CMK (cell line): ENCODE results near the gene WIPF3.

ENCODE experiments used
- DNase-seq: peaks from one replicate; pipeline ENCODE4 v3.0.0-alpha.2; 2010; ENCODE audit warnings: low read depth

Gene WIPF3

GRCh38 chr7:29847916-29848315 is 41.6 kb downstream of the WIPF3 start:
- DNase-seq: no peak

DNA sequence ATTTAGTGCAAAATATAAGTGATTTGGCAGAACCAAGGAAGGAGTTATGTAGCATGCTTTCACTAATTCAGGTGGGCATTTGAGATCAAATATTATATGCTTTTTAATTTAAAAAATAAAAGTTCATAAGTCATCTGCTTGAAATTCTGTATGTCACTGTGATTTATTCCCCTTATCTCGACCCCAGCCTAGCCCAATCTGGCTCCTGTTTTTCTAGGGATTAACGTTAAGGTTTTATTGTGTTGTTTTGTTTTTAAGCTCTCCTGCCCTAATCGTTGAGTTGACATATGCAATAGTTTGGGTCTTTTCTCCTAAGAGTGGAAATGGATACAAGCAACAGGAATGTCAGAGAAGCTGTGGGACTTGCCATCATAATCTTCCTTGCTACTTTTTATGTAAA is 42.6 kb downstream of the WIPF3 start:
- DNase-seq: no peak

DNA sequence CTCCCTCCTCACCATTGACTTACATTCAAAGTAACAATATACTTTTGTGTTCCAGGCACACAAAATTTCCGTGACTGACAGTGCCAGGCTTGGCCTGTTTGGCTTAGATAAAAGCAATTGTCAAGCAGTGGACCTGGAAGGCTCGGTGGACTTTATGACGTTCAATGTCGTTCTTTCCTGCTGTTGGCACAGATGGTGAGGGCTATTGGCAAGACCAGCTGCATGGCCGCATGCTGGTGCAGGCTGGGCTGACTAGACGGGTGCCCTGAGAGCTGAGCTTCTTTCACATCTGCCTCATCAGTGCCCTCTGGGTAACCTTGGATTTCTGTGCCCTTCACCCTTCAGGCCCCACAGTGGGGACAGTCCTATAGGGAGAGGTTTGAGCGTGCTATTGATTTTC is 45.2 kb downstream of the WIPF3 start:
- DNase-seq: no peak

GRCh38 chr7:29852457-29852856 is 46.1 kb downstream of the WIPF3 start:
- DNase-seq: no peak

DNA sequence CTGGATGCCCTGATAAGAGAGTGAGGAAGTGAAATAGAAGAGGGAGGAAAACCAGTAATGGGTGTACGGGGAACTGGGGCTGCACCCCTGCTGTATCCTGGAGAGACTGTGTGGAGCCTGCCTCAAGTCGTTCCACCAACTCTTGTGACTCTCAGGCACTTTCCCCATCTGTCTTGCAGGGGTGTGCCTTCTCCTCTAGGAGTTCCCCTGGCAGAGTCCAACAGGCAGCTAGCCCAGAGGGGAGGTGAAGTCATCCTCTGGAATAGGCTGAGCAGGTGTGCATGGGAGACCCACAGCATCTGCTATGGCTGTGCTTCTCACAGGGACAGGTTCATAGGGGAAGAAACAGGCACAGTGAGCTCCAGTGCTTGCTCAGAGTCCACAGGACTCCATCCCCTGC is 46.8 kb downstream of the WIPF3 start:
- DNase-seq: no peak

- DNase-seq: no peak
Observed at GRCh38 chr7:29853789-29854188, 47.5 kb downstream of the WIPF3 start.

DNA sequence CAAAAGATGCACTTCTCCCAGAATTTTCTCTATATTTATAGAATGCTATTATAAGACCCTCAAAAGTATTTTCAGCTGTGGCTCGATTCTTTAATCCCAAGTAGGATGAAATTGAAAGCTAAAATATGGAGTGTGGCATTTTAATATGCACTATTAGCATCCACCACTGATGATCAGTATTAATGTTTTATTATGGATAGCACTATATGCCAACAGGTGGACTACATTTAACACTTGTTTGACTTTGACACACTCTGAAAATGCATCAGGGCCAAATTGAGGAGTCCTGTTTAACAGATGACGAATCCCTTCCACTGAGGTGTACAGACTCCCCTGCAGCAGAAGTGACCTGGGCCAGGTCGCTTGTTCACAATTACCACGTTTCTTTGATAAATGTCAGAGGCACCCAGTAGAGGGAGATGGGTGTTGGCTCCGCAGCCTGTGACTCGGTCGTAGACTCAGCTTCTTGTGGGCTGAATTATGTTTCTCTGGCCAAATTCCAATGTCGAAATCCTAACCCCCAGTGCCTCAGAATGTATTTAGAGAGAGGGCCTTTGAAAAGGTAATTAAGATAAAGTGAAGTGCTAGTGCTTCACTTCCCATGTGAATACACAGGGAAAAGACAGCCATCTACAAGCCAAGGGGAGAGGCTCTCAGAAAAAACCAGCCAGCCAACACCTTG is 48.1 kb downstream of the WIPF3 start:
- DNase-seq: no peak

GRCh38 chr7:29857654-29858053 is 51.3 kb downstream of the WIPF3 start:
- DNase-seq: no peak

DNA sequence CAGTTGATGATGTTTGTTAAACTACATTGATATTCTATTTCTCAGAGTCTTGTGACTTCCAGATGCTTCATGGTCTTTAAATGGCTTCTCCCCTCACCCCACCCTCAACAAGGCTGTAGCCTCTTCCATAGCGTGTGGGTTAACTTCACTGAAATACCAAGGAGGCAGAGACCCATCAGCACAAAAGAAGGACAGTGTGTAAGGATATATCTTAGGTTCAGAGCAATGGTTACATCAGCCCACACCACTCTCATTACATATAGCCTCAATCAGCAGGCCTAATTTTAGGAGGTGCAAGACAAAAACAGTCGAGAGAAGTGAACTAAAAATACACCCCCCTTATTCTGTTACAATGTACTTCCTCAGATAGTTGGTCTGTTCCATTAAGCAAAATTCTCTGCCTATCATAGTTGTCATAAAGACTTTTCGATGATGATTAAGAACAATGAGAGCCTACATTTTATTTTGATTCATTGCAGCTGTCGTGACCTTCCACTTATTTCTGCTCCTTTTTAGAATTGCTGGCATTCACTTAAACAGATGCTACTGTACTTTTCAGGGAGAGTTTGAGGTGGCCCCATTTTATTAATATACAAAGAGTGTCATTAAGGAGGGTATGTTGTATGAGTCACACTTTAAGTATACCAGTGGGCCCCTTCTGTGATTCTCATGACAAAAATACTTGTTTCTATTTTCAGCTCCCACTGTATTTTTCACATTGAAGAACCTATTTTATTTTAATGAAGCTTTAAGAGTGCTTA is 52.1 kb downstream of the WIPF3 start:
- no peak for DNase-seq

DNA sequence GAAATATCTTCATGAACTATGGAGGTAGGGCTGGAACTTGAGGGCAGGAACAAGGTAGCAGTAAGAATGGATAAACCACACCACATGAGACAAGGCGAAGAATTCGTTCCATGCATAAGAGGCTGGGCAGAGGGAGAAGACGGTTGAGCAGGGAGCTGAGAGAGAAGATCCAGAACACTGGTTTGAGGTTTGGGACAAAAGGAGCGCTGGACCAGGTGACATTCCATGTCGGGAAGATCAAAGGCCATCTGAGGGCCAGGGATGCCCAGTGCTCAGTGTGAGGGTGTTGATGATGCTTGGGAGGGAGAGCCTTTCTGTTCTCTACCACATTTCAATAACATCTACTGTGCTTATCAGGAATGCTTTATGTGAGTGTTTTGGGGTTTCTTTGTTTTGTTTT is 52.8 kb downstream of the WIPF3 start:
- no peak for DNase-seq

GRCh38 chr7:29859524-29860185 is 53.3 kb downstream of the WIPF3 start:
- DNase-seq: no peak

DNA sequence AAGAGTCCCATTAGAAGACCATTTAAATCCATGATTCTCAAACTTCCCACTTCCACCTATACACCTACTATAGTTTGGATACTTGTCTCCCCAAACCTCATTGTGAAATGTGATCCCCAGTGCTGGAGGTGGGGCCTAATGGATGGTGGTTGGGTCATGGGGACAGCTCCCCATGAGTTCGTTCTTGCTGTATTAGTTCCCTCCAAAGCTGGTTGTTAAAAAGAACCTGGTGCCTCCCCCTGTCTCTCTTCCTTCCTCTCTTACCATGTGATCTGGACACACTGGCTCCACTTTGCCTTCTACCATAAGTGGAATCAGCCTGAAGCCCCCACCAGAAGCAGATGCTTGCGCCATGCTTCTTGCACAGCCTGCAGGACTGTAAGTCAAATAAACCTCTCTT is 53.9 kb downstream of the WIPF3 start:
- DNase-seq: no peak

GRCh38 chr7:29861884-29862283 is 55.6 kb downstream of the WIPF3 start:
- no peak for DNase-seq

GRCh38 chr7:29864656-29865055 is 58.3 kb downstream of the WIPF3 start:
- no peak for DNase-seq

DNA sequence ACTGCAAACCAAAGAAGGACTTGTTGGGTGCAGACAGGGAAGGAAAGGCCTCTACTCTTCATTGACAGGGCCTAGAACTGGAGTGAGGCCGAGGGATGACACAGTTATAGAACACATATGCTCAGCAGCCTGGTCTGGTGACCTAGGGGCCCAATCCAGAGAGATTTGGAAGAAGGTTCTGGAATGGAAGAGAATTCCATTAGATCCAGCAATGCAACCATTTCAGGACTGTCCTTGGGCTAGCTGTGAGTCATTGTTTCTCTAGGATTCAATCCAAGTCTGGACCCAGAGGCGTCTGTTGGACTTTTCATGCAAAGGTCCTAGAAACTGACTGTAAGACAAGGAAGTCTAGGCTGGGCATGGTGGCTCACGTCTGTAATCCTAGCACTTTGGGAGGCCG is 59.2 kb downstream of the WIPF3 start:
- DNase-seq: no peak

- DNase-seq: no peak
Observed at GRCh38 chr7:29866490-29866930, 60.2 kb downstream of the WIPF3 start.

GRCh38 chr7:29871787-29872398 is 65.6 kb downstream of the WIPF3 start:
- no peak for DNase-seq

GRCh38 chr7:29873644-29874294 is 67.5 kb downstream of the WIPF3 start:
- DNase-seq: no peak

DNA sequence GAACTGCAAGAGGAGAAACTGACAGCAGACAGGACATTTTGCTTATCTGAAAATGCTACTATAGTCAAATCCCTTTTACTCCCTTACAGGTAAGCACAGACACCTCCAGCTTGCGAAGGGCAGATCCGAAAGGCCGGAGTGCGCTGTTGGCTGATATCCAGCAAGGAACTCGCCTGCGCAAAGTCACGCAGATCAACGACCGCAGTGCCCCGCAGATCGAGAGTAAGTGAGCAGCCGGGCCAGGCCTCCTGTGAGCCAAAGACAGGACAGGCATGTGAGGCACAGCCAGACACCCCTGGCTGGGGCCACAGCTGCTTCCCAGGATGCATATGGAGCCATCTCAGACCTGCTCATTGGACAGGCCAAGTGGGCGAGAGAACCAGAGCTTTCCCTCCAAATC is 69.4 kb downstream of the WIPF3 start:
- DNase-seq: no peak

- no peak for DNase-seq
Observed at GRCh38 chr7:29877196-29877595, 70.9 kb downstream of the WIPF3 start.

DNA sequence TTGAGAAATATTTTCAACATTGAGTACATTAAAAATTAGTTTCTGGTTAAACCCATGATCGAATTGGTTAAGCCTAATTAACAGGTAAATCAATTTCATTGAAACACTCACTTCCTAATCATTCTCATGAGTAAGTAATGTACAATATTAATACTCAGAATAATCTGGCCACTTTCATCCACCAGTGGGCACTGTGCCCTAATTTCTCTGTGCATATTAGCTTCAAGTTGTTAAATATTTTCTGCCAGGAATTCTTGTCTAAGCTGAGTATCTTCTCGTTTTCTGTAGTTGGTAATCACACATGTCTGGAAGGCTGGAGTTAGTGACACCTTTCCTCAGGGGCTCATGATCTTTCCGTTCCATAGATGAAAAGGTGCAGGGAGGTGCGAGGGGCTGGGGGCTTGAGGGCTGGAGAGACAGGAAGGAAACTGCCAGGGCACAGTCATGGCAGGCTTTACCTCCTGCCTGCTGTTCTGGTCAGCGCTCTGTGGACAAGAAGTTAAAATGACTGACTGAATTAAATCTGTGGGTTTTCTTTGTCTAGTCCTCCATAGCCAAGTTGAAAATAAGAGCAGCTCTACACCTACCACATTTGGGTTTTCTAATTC is 71.9 kb downstream of the WIPF3 start:
- DNase-seq: no peak

DNA sequence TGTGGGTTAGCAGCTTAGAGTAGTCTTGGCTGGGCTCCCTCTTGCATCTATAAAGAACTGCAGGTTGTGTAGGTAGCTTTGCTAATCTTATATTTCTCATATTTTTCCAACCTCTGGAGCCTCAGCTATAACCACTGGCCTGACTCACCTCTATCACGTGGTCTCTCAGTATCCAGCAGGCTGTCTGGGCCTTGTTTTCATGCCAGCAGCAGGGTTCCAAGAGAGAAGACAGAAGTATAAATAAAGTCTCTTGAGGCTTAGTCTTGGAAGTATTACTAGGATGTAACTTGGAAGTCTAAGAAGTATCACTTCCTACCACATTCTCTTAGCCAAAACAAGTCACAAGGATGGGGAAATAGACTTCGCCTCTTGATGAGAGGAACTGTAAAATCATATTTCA is 73.3 kb downstream of the WIPF3 start:
- DNase-seq: no peak
